HL-60 (cell line): ENCODE measurements around the gene DIS3L2.

Experiments
- POLR2AphosphoS5 ChIP-seq: IDR thresholded peaks from 2 replicates; pipeline ENCODE4 v1.6.1; 2012; ENCODE audit warnings: low read depth
- TF ChIP-seq, protein P1 (sequence below): IDR thresholded peaks from one replicate; pipeline ENCODE4 v1.5.1; 2011; ENCODE audit warnings: low read length, control low read depth, inconsistent platforms; ENCODE audit not compliant: insufficient read depth

GRCh38 chr2:232038251-232038880, 76.9 kb downstream of the DIS3L2 start:
- TF ChIP-seq, protein P1, sequence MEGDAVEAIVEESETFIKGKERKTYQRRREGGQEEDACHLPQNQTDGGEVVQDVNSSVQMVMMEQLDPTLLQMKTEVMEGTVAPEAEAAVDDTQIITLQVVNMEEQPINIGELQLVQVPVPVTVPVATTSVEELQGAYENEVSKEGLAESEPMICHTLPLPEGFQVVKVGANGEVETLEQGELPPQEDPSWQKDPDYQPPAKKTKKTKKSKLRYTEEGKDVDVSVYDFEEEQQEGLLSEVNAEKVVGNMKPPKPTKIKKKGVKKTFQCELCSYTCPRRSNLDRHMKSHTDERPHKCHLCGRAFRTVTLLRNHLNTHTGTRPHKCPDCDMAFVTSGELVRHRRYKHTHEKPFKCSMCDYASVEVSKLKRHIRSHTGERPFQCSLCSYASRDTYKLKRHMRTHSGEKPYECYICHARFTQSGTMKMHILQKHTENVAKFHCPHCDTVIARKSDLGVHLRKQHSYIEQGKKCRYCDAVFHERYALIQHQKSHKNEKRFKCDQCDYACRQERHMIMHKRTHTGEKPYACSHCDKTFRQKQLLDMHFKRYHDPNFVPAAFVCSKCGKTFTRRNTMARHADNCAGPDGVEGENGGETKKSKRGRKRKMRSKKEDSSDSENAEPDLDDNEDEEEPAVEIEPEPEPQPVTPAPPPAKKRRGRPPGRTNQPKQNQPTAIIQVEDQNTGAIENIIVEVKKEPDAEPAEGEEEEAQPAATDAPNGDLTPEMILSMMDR: no peak
- no peak for TF ChIP-seq POLR2AphosphoS5
